ENCODE data around the gene FLRT1.

DNA sequence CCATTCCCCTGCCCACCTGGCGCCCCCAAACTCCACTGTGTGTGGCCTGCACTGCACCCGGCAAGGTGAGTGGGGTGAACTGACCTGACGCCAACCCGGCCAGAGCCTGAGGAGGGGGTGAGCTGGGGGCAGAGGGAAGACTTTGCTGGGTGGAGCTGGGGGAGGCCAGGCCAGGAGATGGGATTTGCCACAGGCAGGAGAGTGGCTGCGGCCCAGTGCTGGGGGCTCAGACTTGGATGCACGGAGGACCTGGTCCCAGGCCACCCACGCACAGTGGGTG lies 17.8 kb upstream of the FLRT1 start:
- TF ChIP-seq, protein P1, sequence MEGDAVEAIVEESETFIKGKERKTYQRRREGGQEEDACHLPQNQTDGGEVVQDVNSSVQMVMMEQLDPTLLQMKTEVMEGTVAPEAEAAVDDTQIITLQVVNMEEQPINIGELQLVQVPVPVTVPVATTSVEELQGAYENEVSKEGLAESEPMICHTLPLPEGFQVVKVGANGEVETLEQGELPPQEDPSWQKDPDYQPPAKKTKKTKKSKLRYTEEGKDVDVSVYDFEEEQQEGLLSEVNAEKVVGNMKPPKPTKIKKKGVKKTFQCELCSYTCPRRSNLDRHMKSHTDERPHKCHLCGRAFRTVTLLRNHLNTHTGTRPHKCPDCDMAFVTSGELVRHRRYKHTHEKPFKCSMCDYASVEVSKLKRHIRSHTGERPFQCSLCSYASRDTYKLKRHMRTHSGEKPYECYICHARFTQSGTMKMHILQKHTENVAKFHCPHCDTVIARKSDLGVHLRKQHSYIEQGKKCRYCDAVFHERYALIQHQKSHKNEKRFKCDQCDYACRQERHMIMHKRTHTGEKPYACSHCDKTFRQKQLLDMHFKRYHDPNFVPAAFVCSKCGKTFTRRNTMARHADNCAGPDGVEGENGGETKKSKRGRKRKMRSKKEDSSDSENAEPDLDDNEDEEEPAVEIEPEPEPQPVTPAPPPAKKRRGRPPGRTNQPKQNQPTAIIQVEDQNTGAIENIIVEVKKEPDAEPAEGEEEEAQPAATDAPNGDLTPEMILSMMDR (conservative IDR thresholded peaks at IDR 0.05): no peak
- TF ChIP-seq EZH2 (IDR thresholded peaks at IDR 0.05; ENCODE audit: low read depth): no peak
